ENCODE measurements around the gene SUCLG2. TPM values are rescaled to one million over a fixed set of nuclear protein-coding genes. Genes with fewer than 3 reads are reported as not detected.
A peak's percentile ranks its signal among the peaks of the same experiment; 100 is the strongest.

SUCLG2 gene
- total and polyA plus RNA-seq, 7 donors: 63.7 to 102 (median 90.5) TPM

- H3K27me3 ChIP-seq (ENCODE audit: insufficient read depth in 3 of 3, low read length in 2 of 3): no peaks in the 10 kb centered on the region
- 94 to 95% (median 94%) methylated on average over 4 of the region's 4 CpGs for WGBS, 3 donors
- no peak overlapping the region for H3K27ac ChIP-seq
- ATAC-seq: no peak
- no peak for TF ChIP-seq CTCF (IDR thresholded peaks at IDR 0.05)
- H3K36me3 ChIP-seq (ENCODE audit: insufficient read depth in 1 of 2, low read depth in 1 of 2): peaks cover 0 to 17% of the 10 kb centered on the region in 2 donors
- H3K4me1 ChIP-seq: peaks cover 19% of the 10 kb centered on the region
- no peak for DNase-seq
- no peak overlapping the region for H3K4me3 ChIP-seq
- no peaks in the 10 kb centered on the region for H3K9me3 ChIP-seq
- intact Hi-C loops (cut with DNase I): loop anchor here in 1 of 2 donors (5.0 kb wide), 1 partner anchor 145 kb away; the partner anchor contains the start of gene SUCLG2
Measured at GRCh38 chr3:67507584-67507983, 146.8 kb downstream of the SUCLG2 start.

GRCh38 chr3:67500709-67501108, 153.7 kb downstream of the SUCLG2 start:
- no peak for TF ChIP-seq CTCF (IDR thresholded peaks at IDR 0.05)
- Histone ChIP-seq H3K27ac (no peak overlapping the region), H3K36me3 (ENCODE audit: insufficient read depth in 1 of 2, low read depth in 1 of 2) (peaks cover 0 to 13% of the 10 kb centered on the region in 2 donors), H3K27me3 (ENCODE audit: insufficient read depth in 3 of 3, low read length in 2 of 3) (no peaks in the 10 kb centered on the region), H3K4me3 (no peak overlapping the region), H3K9me3 (no peaks in the 10 kb centered on the region), H3K4me1 (no peaks in the 10 kb centered on the region)
- ATAC-seq: no peak
- 66 to 76% (median 71%) methylated on average over 2 of the region's 2 CpGs for WGBS, 3 donors
- DNase-seq: no peak
- intact Hi-C loops (cut with DNase I): no loop called here

- DNase-seq (no peak), ATAC-seq (no peak)
- Histone ChIP-seq H3K27me3 (ENCODE audit: insufficient read depth in 3 of 3, low read length in 2 of 3) (no peaks in the 10 kb centered on the region), H3K4me3 (no peak overlapping the region), H3K9me3 (no peaks in the 10 kb centered on the region), H3K36me3 (ENCODE audit: insufficient read depth in 1 of 2, low read depth in 1 of 2) (peaks cover 0 to 23% of the 10 kb centered on the region in 2 donors), H3K4me1 (no peaks in the 10 kb centered on the region), H3K27ac (no peak overlapping the region)
- intact Hi-C loops (cut with DNase I): no loop called here
- no peak for TF ChIP-seq CTCF (IDR thresholded peaks at IDR 0.05)
Measured at GRCh38 chr3:67497746-67498145, 156.7 kb downstream of the SUCLG2 start.

- Histone ChIP-seq H3K36me3 (ENCODE audit: insufficient read depth in 1 of 2, low read depth in 1 of 2) (peaks cover 0 to 23% of the 10 kb centered on the region in 2 donors), H3K27me3 (ENCODE audit: insufficient read depth in 3 of 3, low read length in 2 of 3) (no peaks in the 10 kb centered on the region), H3K9me3 (no peaks in the 10 kb centered on the region), H3K4me1 (no peaks in the 10 kb centered on the region), H3K4me3 (no peak overlapping the region), H3K27ac (peak overlapping the region; percentile 51)
- intact Hi-C loops (cut with DNase I): no loop called here
- no peak for DNase-seq
- WGBS, 3 donors: 30 to 52% (median 33%) methylated on average over 1 of the region's 1 CpG
- no peak for TF ChIP-seq CTCF (IDR thresholded peaks at IDR 0.05)
- peak; percentile 49 to 91 (median 83) for ATAC-seq
Measured at GRCh38 chr3:67495751-67496150, 158.7 kb downstream of the SUCLG2 start.

- Histone ChIP-seq H3K27ac (no peak overlapping the region), H3K9me3 (no peaks in the 10 kb centered on the region), H3K36me3 (ENCODE audit: insufficient read depth in 1 of 2, low read depth in 1 of 2) (peaks cover 0 to 23% of the 10 kb centered on the region in 2 donors), H3K27me3 (ENCODE audit: insufficient read depth in 3 of 3, low read length in 2 of 3) (no peaks in the 10 kb centered on the region), H3K4me1 (no peaks in the 10 kb centered on the region), H3K4me3 (no peak overlapping the region)
- TF ChIP-seq CTCF (IDR thresholded peaks at IDR 0.05): no peak
- DNase-seq (no peak), ATAC-seq (no peak)
- intact Hi-C loops (cut with DNase I): no loop called here
- WGBS, 3 donors: 84 to 89% (median 85%) methylated on average over 3 of the region's 3 CpGs
Measured at GRCh38 chr3:67493808-67494207, 160.6 kb downstream of the SUCLG2 start.

All from psoas muscle (tissue), 8 donors.